ENCODE results near the gene KCND3.

The KCND3 gene

GRCh38 chr1:111987502-111987901 is 2.0 kb downstream of the KCND3 start:
- DNase-seq = no peak

GRCh38 chr1:111983500-111983899 is 6.0 kb downstream of the KCND3 start:
- DNase-seq = no peak

DNA sequence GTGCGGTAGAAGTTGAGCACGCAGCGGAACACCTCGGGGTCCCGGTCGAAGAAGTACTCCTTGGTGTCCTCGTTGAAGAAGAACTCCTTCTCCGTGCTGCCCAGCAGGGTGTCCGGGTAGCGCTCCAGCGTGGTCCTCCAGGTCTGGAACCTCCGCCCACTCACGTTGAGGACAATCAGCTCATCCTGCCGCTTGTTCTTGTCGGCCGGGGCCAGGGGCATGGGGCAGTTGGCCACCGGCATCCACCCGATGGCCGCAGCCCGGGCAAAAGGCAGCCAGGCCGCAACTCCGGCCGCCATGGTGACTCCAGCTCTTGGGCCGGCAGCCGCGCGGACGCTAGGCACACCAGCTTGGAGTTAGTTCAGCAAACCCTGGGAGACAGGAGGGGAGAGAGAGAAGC is 7.0 kb downstream of the KCND3 start:
- no peak for DNase-seq

DNA sequence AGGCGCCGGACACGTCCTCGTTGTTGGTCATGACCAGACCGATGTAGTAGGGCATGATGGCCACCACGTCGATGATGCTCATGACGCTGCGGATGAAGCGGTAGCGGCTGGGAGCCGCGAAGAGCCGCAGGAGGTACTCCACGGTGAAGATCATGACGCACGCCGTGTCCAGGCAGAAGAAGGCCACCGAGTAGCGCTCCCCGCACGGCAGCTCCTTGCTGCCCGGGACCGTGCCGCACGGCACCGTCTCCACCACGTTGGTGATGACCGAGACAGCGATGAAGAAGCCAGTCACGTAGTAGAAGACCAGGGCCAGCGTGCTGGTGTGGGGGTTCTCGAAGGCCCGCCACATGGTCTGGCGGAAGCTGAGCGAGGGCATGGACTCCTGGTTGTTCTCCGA is 7.6 kb downstream of the KCND3 start:
- DNase-seq = no peak

- no peak for DNase-seq
Observed at GRCh38 chr1:111981090-111981489, 8.4 kb downstream of the KCND3 start.

DNA sequence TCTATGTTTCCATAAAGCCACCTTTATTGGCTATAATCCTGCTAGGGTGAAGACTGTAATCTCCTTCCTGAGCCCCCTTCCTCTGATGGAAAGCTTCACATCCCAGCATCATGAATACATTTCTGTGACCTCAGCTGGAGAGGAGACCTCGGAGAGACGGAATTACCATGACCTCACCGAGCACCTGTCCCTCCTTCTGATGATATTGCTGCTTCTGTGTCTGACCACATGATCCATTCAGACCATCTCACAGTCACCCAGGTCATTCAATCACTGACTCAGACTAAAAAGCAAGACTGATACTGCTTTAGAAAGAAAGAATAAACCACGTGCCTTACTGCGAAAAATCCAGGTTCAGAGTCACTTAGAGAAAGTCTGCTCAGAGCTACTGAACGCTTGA is 8.8 kb downstream of the KCND3 start:
- DNase-seq = no peak

DNA sequence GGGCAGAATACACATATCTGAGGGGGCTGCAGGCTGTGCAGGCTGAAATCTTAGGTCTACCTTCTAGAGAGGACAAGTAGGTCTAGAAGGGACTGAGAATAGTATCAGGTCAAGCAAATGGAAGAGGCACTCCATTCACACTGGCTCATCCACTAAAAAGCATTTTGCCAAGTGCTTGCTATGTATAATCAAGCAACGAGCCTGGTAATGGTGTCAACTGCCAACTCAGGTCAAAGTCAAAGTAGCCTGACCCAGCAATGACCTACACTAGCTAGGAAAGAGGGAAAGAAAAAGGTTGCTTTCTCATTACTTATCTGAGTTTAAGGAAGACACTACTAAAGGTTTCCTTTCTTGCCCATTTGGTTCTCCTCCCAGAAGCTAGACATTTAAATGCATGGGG is 10.8 kb downstream of the KCND3 start:
- DNase-seq = no peak

DNA sequence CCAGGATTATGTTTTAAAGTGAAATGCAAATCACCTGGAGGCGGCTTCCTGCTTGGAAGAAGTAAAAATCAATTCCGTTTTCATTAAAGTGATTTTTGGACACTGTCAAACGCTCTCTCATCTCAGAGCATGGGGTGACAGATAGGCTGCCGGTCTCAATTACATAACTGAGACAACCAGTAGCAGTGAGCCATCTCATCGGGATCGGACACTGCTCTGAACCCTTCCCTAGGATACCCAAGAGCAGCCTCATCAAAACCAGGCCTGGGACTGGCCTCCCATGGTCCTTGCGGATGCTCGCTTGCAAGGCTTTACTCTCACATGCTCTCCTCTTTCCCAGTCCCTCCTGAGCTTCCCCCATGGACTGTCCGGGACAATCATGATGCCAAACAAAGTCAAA is 12.1 kb downstream of the KCND3 start:
- DNase-seq = no peak

DNA sequence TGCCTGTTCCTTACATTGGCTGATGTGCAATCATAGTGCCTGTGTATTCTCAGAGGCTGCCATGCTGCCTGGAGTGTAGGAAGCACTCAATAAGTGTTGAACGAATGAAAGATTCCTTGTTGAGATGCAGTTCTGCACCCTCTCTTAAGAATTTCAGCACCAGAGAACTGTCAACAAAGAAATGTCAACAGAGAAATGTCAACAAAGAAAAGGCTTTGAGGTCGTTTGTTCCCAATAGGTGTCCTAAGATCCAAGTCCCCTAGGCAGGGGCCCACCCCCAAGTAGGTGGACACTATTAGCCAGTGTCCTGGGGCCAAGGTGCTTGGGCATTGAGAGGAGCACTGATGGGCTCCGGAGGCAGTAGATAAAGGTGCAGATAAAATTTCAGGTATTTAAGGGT is 12.6 kb downstream of the KCND3 start:
- DNase-seq = no peak

- no peak for DNase-seq
Observed at GRCh38 chr1:111976332-111976731, 13.1 kb downstream of the KCND3 start.

- no peak for DNase-seq
Observed at GRCh38 chr1:111973150-111973790, 16.2 kb downstream of the KCND3 start.

DNA sequence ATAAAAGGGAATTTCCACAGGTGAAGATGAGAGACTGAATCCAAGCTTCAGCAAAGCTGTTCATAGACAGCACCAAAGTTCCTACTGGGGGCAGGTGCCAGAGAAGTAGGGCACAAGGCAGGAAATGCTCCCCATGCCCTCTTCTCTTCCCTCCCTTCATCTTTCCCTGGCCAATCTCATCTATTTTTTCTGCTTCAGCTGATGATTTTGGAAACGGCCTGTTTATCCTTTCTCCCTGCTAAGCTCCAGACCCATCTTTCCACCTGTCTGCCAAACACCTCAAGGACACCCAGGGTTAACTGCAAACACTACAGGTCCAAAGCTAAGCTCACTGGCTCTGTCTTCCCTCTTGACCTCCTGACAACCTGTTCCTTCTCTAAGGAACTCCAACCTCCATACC is 18.1 kb downstream of the KCND3 start:
- no peak for DNase-seq

DNA sequence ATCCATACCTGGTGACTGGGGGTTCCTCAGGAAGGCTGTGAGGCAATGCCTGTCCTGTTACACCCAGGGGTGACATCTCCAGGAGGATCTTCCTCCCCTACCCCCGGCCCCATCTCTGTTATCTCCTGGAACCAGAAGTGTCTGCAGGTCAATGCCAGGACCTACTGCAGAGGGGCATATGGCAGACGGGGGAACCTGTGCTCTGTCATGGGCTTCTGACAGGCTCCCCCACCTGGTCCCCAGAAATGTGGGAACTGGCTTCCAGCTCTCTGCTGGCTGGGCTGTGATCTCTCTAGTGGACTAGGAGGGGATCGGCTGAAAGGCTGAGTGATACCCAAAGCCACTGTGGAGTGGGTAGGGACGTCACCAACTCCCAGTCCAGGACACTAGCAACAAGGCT is 21.0 kb downstream of the KCND3 start:
- no peak for DNase-seq

DNA sequence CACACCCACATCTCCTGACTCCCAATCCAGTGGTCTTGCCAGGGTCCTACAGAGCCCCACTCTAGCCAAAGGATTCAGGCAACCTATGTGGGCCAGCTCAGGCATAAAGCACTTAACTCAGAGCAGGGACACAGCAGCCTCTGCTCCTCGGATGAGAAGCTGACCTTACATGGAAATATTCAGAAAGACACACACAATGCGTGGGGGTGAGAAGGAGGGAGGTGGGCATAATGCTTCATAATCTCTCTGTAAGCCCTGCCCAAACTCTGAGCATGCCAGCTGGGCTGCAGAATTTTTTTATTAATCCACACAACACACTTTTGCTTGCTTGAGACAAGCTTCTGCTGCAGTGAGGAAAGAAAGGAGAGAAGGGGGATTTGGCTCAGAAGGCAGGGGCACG is 21.6 kb downstream of the KCND3 start:
- no peak for DNase-seq

DNA sequence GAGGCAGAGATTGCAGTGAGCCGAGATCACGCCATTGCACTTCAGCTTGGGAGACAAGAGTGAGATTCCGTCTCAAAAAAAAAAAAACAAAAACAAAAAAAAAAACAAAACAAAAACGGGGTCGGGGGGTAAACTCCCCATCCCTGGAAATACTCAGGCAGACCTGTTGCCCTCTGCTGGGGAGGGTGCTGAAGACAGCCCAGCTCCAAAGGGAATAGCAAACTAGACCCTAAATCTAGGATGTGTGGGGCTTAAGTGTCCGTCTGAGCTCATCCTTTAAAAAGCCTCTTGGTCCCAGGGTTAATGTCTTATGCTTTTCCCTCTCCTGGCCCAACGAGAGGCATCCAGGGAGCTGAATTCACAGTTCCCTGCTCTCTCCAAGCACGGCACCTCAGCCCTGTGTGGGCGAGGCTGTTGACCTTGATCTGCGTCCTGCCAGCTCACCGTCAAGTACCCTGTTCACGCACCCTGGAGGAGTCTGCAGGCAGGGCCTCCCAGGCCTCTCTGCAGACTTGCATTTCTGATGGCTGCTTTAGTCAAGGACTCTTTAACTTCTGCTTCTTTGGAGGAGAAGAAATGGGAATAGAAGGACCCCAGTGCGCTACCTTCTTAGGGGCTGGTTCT is 22.3 kb downstream of the KCND3 start:
- no peak for DNase-seq

DNA sequence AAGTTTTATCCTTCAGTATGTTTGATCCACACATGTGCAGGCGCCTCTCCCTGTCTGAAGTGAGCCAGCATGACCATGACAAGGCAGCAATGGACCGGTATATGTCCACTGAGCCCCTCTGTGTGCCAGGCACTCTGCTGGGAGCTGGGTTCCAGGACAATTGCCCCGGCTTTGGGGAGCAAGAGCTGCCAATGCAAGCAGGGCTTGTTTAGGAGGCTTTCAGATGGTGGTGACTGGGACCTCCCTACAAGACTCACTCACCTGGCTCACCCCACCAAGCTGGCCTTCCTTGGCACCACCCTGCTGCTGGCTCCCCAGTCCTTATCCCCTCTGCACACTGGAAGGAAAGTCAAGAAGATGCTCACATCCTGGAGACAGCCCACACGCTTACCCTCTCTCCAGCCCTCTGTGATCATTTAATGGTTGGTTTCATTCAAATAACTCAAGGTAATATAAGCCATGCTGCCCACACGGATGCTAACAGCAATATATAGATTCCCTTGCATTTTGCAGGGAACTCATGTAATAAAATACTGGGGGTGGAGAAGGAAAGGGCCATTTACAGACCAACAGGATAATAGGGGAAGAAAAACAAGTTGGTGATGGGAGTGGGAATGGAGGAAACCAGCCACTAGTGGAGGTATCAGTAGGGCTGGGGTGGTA is 23.6 kb downstream of the KCND3 start:
- DNase-seq = no peak

DNA sequence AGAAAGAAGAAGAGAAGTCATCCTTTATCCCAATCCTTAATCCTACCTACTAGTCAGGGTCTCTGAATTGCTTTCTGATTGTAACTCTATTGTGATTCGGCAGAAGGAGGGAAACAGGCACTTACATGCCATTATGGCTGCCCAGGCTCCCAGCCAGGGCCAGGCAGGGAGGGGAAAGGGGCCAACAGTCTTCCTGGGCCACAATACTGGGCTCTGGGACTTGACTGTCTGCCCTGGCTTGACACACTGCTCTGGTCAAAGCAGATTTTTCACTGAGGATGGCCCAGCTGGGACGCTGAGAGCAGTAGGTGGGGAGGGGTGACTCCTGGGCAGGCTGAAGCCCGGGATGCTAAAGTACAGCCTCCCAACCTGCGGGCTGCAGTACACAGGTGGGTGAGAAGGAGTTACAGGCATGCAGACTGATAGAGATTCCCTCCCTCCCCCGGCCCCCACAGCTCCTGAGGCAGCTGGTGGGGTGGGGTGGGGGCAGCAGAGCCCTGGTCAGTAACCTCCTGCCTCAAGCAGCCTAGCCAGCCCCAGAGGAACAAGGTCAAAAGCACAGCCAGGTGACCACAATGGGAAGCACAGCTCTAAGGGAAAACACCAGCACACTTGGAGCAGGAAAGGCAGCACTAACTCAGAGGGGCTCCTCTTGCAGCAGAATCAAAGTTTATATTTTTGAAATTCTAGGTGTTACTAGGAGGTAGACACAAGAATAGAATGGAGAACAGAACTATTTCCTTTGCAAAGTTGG is 25.3 kb downstream of the KCND3 start:
- DNase-seq = no peak

DNA sequence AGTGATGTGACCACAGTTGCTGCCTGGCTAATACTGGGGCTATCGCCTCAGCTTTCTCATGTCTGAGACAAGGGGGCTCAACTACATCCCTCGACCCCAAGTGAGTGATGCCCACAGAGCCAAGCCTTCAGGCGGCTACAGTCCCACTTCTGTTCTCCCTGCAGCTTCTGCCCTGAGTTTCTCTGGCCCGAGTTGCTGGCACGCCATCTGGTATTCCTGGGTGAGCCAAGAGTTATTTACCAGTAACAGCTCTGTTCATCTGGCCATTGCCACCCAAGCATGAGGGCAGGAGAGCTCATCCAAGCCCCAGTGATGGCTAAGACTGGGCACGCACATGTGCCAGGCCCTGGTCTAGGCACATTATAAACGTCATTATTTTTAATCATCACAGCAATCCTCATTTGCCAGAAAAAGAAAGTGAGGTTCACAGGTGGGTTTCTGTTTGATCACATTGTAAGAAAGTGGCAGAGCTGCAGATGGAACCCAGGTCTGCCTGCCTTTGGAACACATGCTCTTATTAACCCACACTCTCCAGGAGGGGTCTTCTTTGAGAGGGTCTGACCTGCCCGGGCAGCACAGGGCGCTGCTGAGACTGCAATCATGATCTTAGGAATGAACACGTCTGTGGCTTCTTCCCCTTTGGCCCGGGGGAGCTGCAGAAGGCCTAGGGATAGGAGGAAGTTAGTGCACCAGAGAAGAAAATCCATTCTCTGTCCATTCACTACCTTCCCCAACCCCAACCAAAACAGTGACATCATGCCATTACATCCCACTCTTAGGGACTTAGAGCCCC is 27.5 kb downstream of the KCND3 start:
- DNase-seq = no peak

GRCh38 chr1:111961016-111961415 is 28.5 kb downstream of the KCND3 start:
- DNase-seq = no peak

DNA sequence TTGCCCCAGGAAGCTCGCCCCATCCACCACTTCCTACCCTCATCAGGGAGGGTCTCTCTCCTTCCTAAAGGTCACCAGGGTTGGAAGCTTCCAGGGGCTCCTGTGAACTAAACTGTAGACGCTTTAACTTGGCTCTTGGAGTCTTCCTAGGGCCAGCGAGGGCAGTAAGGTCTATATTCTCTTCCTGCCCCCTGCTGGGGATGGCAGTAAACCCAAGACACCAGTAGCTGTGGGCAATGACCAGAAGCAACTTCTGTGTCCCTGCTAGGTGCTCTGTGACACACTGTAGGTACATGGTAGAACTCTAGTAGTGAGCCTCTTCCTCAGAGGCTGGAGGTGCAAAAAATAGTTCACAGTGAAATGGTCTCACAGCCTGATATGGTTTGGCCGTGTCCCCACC is 30.0 kb downstream of the KCND3 start:
- no peak for DNase-seq

DNA sequence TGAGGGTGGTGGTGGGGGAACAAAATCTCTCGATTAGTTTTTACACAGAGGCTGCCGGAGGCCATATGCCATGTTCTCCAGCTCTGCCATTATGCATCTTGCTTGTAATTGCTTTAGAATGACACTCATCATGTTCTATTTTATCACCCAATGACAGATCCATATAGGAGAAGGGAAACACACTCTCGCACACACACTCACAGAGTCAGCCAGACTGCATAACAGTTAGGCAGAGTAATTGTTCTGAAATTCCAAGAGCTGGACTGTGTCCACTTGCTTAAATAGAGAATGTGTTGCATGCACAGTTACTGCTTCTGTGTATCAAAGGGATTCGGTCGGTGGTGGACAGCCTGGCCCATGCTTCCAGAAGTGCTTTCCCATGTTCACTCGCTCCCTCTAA is 30.6 kb downstream of the KCND3 start:
- no peak for DNase-seq

GRCh38 chr1:111958075-111958474 is 31.4 kb downstream of the KCND3 start:
- DNase-seq = no peak

GRCh38 chr1:111956155-111956771 is 33.2 kb downstream of the KCND3 start:
- DNase-seq = no peak
